ENCODE measurements around the gene TMEM218.

DNA sequence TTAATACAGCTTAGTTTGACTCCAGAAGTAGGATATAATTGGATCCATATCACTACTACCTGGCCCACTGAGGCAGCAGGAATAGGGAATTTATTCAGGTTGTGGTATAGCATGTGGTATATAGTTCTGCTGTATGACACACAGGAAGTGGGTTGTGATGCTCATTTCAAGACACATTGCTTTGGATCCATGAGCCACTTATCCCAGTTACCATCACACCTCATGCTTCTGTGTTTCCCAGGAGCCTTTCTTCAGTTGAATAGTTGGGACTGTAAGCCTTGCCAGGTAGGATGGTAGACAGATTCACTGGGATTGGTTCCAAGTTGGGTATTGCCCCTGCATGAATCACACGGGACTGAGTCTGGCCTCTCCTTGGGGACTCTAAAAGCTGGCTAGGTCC, 58.3 kb downstream of the TMEM218 start:
- TF ChIP-seq, protein P1, sequence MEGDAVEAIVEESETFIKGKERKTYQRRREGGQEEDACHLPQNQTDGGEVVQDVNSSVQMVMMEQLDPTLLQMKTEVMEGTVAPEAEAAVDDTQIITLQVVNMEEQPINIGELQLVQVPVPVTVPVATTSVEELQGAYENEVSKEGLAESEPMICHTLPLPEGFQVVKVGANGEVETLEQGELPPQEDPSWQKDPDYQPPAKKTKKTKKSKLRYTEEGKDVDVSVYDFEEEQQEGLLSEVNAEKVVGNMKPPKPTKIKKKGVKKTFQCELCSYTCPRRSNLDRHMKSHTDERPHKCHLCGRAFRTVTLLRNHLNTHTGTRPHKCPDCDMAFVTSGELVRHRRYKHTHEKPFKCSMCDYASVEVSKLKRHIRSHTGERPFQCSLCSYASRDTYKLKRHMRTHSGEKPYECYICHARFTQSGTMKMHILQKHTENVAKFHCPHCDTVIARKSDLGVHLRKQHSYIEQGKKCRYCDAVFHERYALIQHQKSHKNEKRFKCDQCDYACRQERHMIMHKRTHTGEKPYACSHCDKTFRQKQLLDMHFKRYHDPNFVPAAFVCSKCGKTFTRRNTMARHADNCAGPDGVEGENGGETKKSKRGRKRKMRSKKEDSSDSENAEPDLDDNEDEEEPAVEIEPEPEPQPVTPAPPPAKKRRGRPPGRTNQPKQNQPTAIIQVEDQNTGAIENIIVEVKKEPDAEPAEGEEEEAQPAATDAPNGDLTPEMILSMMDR (IDR thresholded peaks at IDR 0.05), result no peak
- TF ChIP-seq EP300 (IDR thresholded peaks at IDR 0.05), result no peak
